ENCODE measurements around the gene OR7C1.
"Not testable (repeated sequence)": the region's sequence is repeated elsewhere in the genome, so short reads cannot be mapped to it uniquely, and the experiment has no call there.

Gene OR7C1

GRCh38 chr19:14835011-14835410, at the start of gene OR7C1, which contains the start of gene OR7A5:
Gene OR7C1 (minus strand): TSS chr19:14835185. CDS start chr19:14800136, 35,049 bp downstream.
Gene OR7A5 (minus strand): TSS chr19:14835185. CDS start chr19:14828241, 6,944 bp downstream.
- no peak within 1 kb of the TSS for H3K4me3 ChIP-seq (ENCODE audit: low read depth, low read length)
- DNase-seq (ENCODE audit: low read depth): peak; percentile 17

- DNase-seq (ENCODE audit: low read depth): no peak
- no peak overlapping the region for H3K4me3 ChIP-seq (ENCODE audit: low read depth, low read length)
Measured at GRCh38 chr19:14871619-14872230, 36.7 kb upstream of the OR7C1 start.

GRCh38 chr19:14868497-14868896, 33.5 kb upstream of the OR7C1 start:
- no peak overlapping the region for H3K4me3 ChIP-seq (ENCODE audit: low read depth, low read length)
- no peak for DNase-seq (ENCODE audit: low read depth)

- H3K4me3 ChIP-seq (ENCODE audit: low read depth, low read length): no peak within 1 kb of the TSS
- no peak for DNase-seq (ENCODE audit: low read depth)
Measured at GRCh38 chr19:14848822-14849221, 13.8 kb upstream of the OR7C1 start, which contains the start of gene OR7A10. Gene OR7A10 (minus strand): TSS chr19:14848922. CDS start chr19:14841877, 7,045 bp downstream.

- H3K4me3 ChIP-seq (ENCODE audit: low read depth, low read length): no peak overlapping the region
- no peak for DNase-seq (ENCODE audit: low read depth)
Measured at GRCh38 chr19:14843578-14843977, 8.6 kb upstream of the OR7C1 start.

GRCh38 chr19:14843169-14843568, 8.2 kb upstream of the OR7C1 start:
- H3K4me3 ChIP-seq (ENCODE audit: low read depth, low read length): no peak overlapping the region
- DNase-seq (ENCODE audit: low read depth): no peak

GRCh38 chr19:14840206-14840605, 5.2 kb upstream of the OR7C1 start:
- no peak for DNase-seq (ENCODE audit: low read depth)
- no peak overlapping the region for H3K4me3 ChIP-seq (ENCODE audit: low read depth, low read length)

- no peak for DNase-seq (ENCODE audit: low read depth)
Measured at GRCh38 chr19:14837391-14837790, 2.4 kb upstream of the OR7C1 start.

GRCh38 chr19:14830702-14831101, 4.3 kb downstream of the OR7C1 start:
- no peak for DNase-seq (ENCODE audit: low read depth)
- H3K4me3 ChIP-seq (ENCODE audit: low read depth, low read length): no peak overlapping the region

More at GRCh38 chr19:14837391-14837790, 2.4 kb upstream of the OR7C1 start:
- H3K4me3 ChIP-seq (ENCODE audit: low read depth, low read length): no peak overlapping the region

GRCh38 chr19:14826006-14826405, 9.0 kb downstream of the OR7C1 start:
- H3K4me3 ChIP-seq (ENCODE audit: low read depth, low read length): no peak overlapping the region
- no peak for DNase-seq (ENCODE audit: low read depth)

GRCh38 chr19:14821937-14822336, 13.0 kb downstream of the OR7C1 start:
- DNase-seq (ENCODE audit: low read depth): no peak
- no peak overlapping the region for H3K4me3 ChIP-seq (ENCODE audit: low read depth, low read length)

GRCh38 chr19:14818588-14818987, 16.4 kb downstream of the OR7C1 start:
- no peak overlapping the region for H3K4me3 ChIP-seq (ENCODE audit: low read depth, low read length)
- DNase-seq (ENCODE audit: low read depth): no peak

GRCh38 chr19:14817052-14817451, 17.9 kb downstream of the OR7C1 start:
- H3K4me3 ChIP-seq (ENCODE audit: low read depth, low read length): no peak overlapping the region
- no peak for DNase-seq (ENCODE audit: low read depth)

- DNase-seq (ENCODE audit: low read depth): no peak
- no peak overlapping the region for H3K4me3 ChIP-seq (ENCODE audit: low read depth, low read length)
Measured at GRCh38 chr19:14814982-14815652, 19.9 kb downstream of the OR7C1 start.

GRCh38 chr19:14809272-14810057, 25.5 kb downstream of the OR7C1 start:
- DNase-seq (ENCODE audit: low read depth): no peak
- H3K4me3 ChIP-seq (ENCODE audit: low read depth, low read length): no peak overlapping the region

- no peak overlapping the region for H3K4me3 ChIP-seq (ENCODE audit: low read depth, low read length)
- DNase-seq (ENCODE audit: low read depth): no peak
Measured at GRCh38 chr19:14804765-14805164, 30.2 kb downstream of the OR7C1 start.

- no peak for DNase-seq (ENCODE audit: low read depth)
- H3K4me3 ChIP-seq (ENCODE audit: low read depth, low read length): no peak overlapping the region
Measured at GRCh38 chr19:14798760-14799159, 36.2 kb downstream of the OR7C1 start.

- DNase-seq (ENCODE audit: low read depth): no peak
- no peak overlapping the region for H3K4me3 ChIP-seq (ENCODE audit: low read depth, low read length)
Measured at GRCh38 chr19:14796021-14796420, 39.0 kb downstream of the OR7C1 start.

GRCh38 chr19:14795078-14795721, 39.8 kb downstream of the OR7C1 start:
- DNase-seq (ENCODE audit: low read depth): no peak

GRCh38 chr19:14792250-14792649, 42.7 kb downstream of the OR7C1 start:
- DNase-seq (ENCODE audit: low read depth); H3K4me3 ChIP-seq (ENCODE audit: low read depth, low read length): not testable (repeated sequence)

More at GRCh38 chr19:14795078-14795721, 39.8 kb downstream of the OR7C1 start:
- no peak overlapping the region for H3K4me3 ChIP-seq (ENCODE audit: low read depth, low read length)

Data from skeletal muscle cell (primary cell).